H54 (cell line): ENCODE results near the gene MREG.
A peak's percentile ranks its signal among the peaks of the same experiment; 100 is the strongest.

Source experiments
- DNase-seq: peaks from one replicate; pipeline ENCODE4 v3.0.0; 2011; ENCODE audit warnings: low spot score, mixed read lengths; ENCODE audit not compliant: insufficient read length
- FAIRE-seq: peaks from 3 replicates; lab custom pipeline; 2011; peaks lifted over from hg19 to GRCh38; lab: Jason Lieb, UNC
- POLR2A ChIP-seq: IDR thresholded peaks from 2 replicates; pipeline ENCODE4 v1.6.1; 2011; ENCODE audit warnings: low read depth, mild to moderate bottlenecking, low read length

The MREG gene

GRCh38 chr2:216033403-216033802 lies 20.1 kb upstream of the MREG start:
- TF ChIP-seq POLR2A, result no peak
- FAIRE-seq (no peak), DNase-seq (no peak)

DNA sequence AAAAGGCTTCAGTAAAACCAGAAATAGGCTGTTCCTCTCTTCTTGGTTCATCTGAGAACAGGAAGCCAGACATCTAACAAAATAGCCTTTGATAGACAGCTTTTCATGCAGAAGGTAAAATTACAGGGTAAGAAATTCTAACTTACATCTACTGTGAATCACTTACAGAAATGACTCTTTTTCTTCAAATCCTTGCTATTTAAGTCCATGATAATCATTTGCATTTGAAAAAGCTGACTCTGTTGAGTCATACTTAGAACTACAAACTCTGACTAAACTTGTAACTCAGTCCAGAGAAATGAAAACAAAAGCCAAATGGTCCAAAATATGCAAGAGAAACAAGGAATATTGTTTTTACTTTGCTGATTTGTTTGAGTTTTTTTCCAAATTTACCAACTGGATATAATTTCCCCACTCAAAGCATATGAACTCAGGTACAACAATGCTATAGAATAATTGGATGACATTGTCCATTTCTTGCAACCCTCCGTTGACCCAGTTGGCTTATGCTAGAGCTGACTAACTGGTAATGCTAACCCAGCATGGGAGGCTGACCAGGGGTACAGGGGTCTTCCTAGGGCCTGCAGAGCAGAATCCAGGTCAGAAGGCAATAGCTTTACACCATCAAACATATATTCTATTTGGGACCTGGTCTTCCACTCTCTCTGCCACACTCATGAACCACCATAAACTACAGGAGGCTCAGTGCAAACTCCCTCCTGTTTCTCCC lies 18.8 kb upstream of the MREG start:
- no peak for FAIRE-seq
- no peak for DNase-seq
- no peak for TF ChIP-seq POLR2A

GRCh38 chr2:216030216-216030615 lies 16.9 kb upstream of the MREG start:
- TF ChIP-seq POLR2A, result no peak
- FAIRE-seq (no peak), DNase-seq (no peak)

DNA sequence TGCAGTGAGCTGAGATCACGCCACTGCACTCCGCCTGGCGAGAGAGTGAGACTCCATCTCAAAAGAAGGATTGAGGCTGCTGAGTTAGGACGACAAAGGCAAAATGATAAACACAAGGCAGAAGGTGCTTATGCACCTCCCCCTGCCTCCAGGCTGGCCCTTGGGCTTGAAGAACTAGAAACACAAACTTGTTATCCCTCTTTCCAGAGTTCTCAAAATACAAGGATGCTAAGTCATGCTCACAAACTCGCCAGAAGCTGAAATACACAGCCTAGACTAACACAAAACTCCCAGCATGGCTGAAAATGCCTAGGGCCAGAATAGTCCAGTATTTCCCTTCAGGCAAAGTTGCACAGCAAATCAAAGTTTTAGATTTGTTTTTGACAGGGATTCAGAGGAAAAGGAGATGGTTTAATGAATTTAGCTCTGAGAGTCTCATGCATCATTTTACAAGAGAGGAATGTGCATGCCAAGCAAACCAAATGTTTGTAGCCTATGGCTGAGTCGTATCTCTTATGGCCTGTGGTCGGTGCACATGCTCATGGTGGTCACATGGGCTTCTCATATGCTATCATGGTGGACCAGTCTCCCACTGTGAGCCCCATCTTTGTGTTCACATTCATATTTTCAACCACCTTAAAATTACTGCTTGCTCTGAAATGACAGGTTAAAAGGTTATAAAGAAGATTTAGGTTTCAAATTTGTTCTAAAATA lies 16.2 kb upstream of the MREG start:
- TF ChIP-seq POLR2A, result no peak
- no peak for DNase-seq
- no peak for FAIRE-seq

GRCh38 chr2:216024779-216025336 lies 11.5 kb upstream of the MREG start:
- DNase-seq (no peak), FAIRE-seq (no peak)
- no peak for TF ChIP-seq POLR2A

- peak; percentile 44 for DNase-seq
- peak; percentile 87 for FAIRE-seq
- TF ChIP-seq POLR2A, result no peak
Measured at GRCh38 chr2:216023055-216023648, 9.8 kb upstream of the MREG start.

- FAIRE-seq (no peak), DNase-seq (no peak)
- TF ChIP-seq POLR2A, result no peak
Measured at GRCh38 chr2:216021768-216022565, 8.6 kb upstream of the MREG start.

GRCh38 chr2:216018709-216019108 lies 5.4 kb upstream of the MREG start:
- FAIRE-seq (no peak), DNase-seq (no peak)
- no peak for TF ChIP-seq POLR2A

DNA sequence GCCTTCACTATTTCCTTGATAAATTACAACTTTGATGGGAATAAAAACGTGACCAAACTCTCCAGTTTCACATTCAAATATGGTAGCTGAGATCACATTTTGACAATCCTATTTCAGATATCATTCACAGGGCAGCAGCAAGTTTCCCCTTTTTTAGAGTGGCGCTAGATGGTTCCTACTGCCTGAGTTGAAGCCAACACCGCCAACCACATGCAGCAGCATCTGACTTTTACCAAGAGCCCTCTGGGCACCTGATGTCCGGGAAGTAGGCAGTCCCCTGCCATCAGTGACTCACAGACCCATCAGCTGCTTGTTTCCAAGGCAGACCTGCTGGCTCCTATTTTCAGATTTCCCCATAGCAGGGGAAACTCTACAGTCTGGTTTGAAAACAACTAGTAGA lies 4.0 kb upstream of the MREG start:
- TF ChIP-seq POLR2A, result no peak
- FAIRE-seq, result peak; percentile 83

DNA sequence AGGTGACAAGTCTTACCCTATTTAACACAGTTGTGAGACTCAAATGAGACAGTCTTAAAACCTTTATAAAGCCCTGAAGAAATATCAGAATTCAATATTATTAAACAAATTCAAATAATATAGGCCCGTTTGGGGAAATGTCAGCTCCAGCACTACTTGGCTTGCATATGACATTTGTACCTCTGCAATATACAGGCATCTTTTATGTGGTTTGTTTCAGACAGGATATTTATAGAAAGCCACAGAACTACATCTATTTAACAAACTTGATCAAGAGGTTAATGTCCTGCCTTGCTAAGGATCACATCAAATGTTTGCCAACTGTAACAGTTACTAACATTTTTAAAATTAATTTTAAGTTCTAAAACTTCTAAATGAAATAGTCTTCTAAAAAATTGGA lies 3.2 kb upstream of the MREG start:
- no peak for TF ChIP-seq POLR2A
- DNase-seq, result no peak
- FAIRE-seq, result no peak

More for the DNA sequence above, 4.0 kb upstream of the MREG start:
- DNase-seq, result peak; percentile 82

DNA sequence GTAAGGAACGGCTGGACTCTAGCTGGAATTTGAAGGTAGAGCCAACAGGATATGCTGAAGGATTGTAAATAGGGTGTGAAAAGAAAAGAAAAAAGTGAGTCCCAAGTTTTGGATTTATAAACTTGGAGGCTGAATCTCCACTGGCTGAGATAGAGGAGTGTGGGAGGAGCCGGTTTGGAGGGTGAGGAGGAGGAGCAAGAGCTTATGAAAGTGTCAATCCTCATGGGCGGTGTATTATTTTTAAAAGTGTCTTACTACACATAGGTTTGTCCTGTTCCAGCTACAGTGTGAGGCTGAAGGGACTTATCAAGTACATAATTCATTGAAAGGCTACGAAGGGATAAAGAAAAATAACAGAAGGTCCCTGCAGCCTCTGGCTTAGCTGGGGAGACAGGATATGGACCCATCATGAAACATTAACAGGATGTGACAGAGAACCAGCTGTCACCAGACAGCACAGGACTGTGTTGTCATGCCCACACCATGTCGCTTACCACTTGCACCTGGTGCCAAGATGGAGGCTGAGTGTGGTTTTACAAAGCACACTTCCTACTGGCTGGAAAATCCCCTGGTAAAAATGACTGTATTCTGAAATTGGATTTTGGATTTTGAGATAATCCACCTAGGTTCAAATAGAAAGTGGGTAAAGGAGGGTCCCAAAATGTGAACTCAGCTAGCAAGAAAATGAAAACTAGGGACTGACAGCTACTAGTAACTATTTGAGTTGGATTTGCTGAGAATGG lies 2.5 kb upstream of the MREG start:
- FAIRE-seq (no peak), DNase-seq (no peak)
- TF ChIP-seq POLR2A, result no peak

- no peak for FAIRE-seq
- DNase-seq, result no peak
- TF ChIP-seq POLR2A, result no peak
Measured at GRCh38 chr2:216014986-216015385, 1.6 kb upstream of the MREG start.

GRCh38 chr2:216014006-216014405 lies 655 bp upstream of the MREG start:
- FAIRE-seq (no peak), DNase-seq (no peak)
- TF ChIP-seq POLR2A, result no peak
